ENCODE results near the gene TMEM135.

Gene TMEM135

GRCh38 chr11:87114093-87114492 is 76.4 kb downstream of the TMEM135 start:
- TF ChIP-seq RAD21 (IDR thresholded peaks at IDR 0.05; ENCODE audit: low read depth): no peak
- no peak for TF ChIP-seq MAX (IDR thresholded peaks at IDR 0.05)
- TF ChIP-seq FOXM1 (IDR thresholded peaks at IDR 0.05; ENCODE audit: borderline replicate concordance, low read depth): no peak
- no peak for TF ChIP-seq ZBTB7A (IDR thresholded peaks at IDR 0.05; ENCODE audit: low read depth)
- TF ChIP-seq TEAD4 (IDR thresholded peaks at IDR 0.05): no peak
- no peak for TF ChIP-seq TCF12 (IDR thresholded peaks at IDR 0.05; ENCODE audit: low read depth)
- TF ChIP-seq NFIC (IDR thresholded peaks at IDR 0.05): no peak
- no peak for TF ChIP-seq CEBPB (IDR thresholded peaks at IDR 0.05)
- TF ChIP-seq YY1 (IDR thresholded peaks at IDR 0.05; ENCODE audit: low read depth): no peak
- no peak for TF ChIP-seq EP300 (IDR thresholded peaks at IDR 0.05; ENCODE audit: borderline replicate concordance)
- TF ChIP-seq CREB1 (IDR thresholded peaks at IDR 0.05; ENCODE audit: low read depth): no peak
- no peak for TF ChIP-seq USF1 (IDR thresholded peaks at IDR 0.05)
- no peak for TF ChIP-seq EGR1 (IDR thresholded peaks at IDR 0.05)
- no peak for TF ChIP-seq TAF1 (IDR thresholded peaks at IDR 0.05; ENCODE audit: low read depth)
- no peak for TF ChIP-seq REST (IDR thresholded peaks at IDR 0.05; ENCODE audit: low read depth)

GRCh38 chr11:87116185-87116584 is 78.5 kb downstream of the TMEM135 start:
- TF ChIP-seq REST (IDR thresholded peaks at IDR 0.05; ENCODE audit: low read depth) (no peak), RAD21 (IDR thresholded peaks at IDR 0.05; ENCODE audit: low read depth) (no peak), FOXM1 (IDR thresholded peaks at IDR 0.05; ENCODE audit: borderline replicate concordance, low read depth) (no peak), CEBPB (IDR thresholded peaks at IDR 0.05) (no peak), EGR1 (IDR thresholded peaks at IDR 0.05) (no peak), TEAD4 (IDR thresholded peaks at IDR 0.05) (no peak), TCF12 (IDR thresholded peaks at IDR 0.05; ENCODE audit: low read depth) (no peak), CREB1 (IDR thresholded peaks at IDR 0.05; ENCODE audit: low read depth) (no peak), ZBTB7A (IDR thresholded peaks at IDR 0.05; ENCODE audit: low read depth) (no peak), EP300 (IDR thresholded peaks at IDR 0.05; ENCODE audit: borderline replicate concordance) (no peak), TAF1 (IDR thresholded peaks at IDR 0.05; ENCODE audit: low read depth) (no peak), YY1 (IDR thresholded peaks at IDR 0.05; ENCODE audit: low read depth) (no peak), MAX (IDR thresholded peaks at IDR 0.05) (no peak), NFIC (IDR thresholded peaks at IDR 0.05) (no peak), USF1 (IDR thresholded peaks at IDR 0.05) (no peak)

GRCh38 chr11:87120937-87121336 is 83.2 kb downstream of the TMEM135 start:
- TF ChIP-seq NFIC (IDR thresholded peaks at IDR 0.05) (no peak), TAF1 (IDR thresholded peaks at IDR 0.05; ENCODE audit: low read depth) (no peak), ZBTB7A (IDR thresholded peaks at IDR 0.05; ENCODE audit: low read depth) (no peak), EP300 (IDR thresholded peaks at IDR 0.05; ENCODE audit: borderline replicate concordance) (no peak), TEAD4 (IDR thresholded peaks at IDR 0.05) (no peak)

GRCh38 chr11:87122852-87123251 is 85.1 kb downstream of the TMEM135 start:
- TF ChIP-seq USF1 (IDR thresholded peaks at IDR 0.05) (no peak), TAF1 (IDR thresholded peaks at IDR 0.05; ENCODE audit: low read depth) (no peak), REST (IDR thresholded peaks at IDR 0.05; ENCODE audit: low read depth) (no peak), TEAD4 (IDR thresholded peaks at IDR 0.05) (no peak), CREB1 (IDR thresholded peaks at IDR 0.05; ENCODE audit: low read depth) (no peak), CEBPB (IDR thresholded peaks at IDR 0.05) (no peak), NFIC (IDR thresholded peaks at IDR 0.05) (no peak), FOXM1 (IDR thresholded peaks at IDR 0.05; ENCODE audit: borderline replicate concordance, low read depth) (no peak), YY1 (IDR thresholded peaks at IDR 0.05; ENCODE audit: low read depth) (no peak), EGR1 (IDR thresholded peaks at IDR 0.05) (no peak), MAX (IDR thresholded peaks at IDR 0.05) (no peak), RAD21 (IDR thresholded peaks at IDR 0.05; ENCODE audit: low read depth) (no peak), EP300 (IDR thresholded peaks at IDR 0.05; ENCODE audit: borderline replicate concordance) (no peak), ZBTB7A (IDR thresholded peaks at IDR 0.05; ENCODE audit: low read depth) (no peak), TCF12 (IDR thresholded peaks at IDR 0.05; ENCODE audit: low read depth) (no peak)
